H9 (cell line): ENCODE results near the gene TRAF7. TPM values are rescaled to one million over a fixed set of nuclear protein-coding genes. Genes with fewer than 3 reads are reported as not detected.
A peak's percentile ranks its signal among the peaks of the same experiment; 100 is the strongest.

Source experiments
- DNase-seq: peaks from one replicate; pipeline ENCODE4 v3.0.0-alpha.2; 2017
- H2AFZ ChIP-seq: one replicate; pipeline ENCODE4 v1.6.1; 2013; ENCODE audit warnings: mild to moderate bottlenecking, low read length, control low read depth, moderate library complexity
- H2AK5ac ChIP-seq: 2 replicates; pipeline ENCODE4 v1.6.1; 2013; ENCODE audit warnings: low read length, control low read depth, mixed read lengths; ENCODE audit not compliant: insufficient read length
- H2BK120ac ChIP-seq: one replicate; pipeline ENCODE4 v1.6.1; 2013; ENCODE audit warnings: low read depth, mild to moderate bottlenecking, low read length, control low read depth, inconsistent platforms; ENCODE audit not compliant: poor library complexity, severe bottlenecking
- H2BK12ac ChIP-seq: 2 replicates; pipeline ENCODE4 v1.6.1; 2013; ENCODE audit warnings: low read length, control low read depth, mixed read lengths, low read depth; ENCODE audit not compliant: insufficient read length
- H2BK15ac ChIP-seq: 2 replicates; pipeline ENCODE4 v1.6.1; 2013; ENCODE audit warnings: low read depth, low read length, control low read depth
- H2BK20ac ChIP-seq: one replicate; pipeline ENCODE4 v1.6.1; 2013; ENCODE audit warnings: low read depth, mild to moderate bottlenecking, low read length, control low read depth, inconsistent platforms; ENCODE audit not compliant: poor library complexity, severe bottlenecking
- H2BK5ac ChIP-seq: 2 replicates; pipeline ENCODE4 v1.6.1; 2013; ENCODE audit warnings: low read length, control low read depth, mixed read lengths; ENCODE audit not compliant: insufficient read length
- H3K14ac ChIP-seq: 2 replicates; pipeline ENCODE4 v1.6.1; 2013; ENCODE audit warnings: low read length, control low read depth; ENCODE audit not compliant: insufficient read depth
- H3K18ac ChIP-seq: 2 replicates; pipeline ENCODE4 v1.6.1; 2013; ENCODE audit warnings: low read depth, mild to moderate bottlenecking, mixed read lengths, low read length, control low read depth; ENCODE audit not compliant: insufficient read length
- H3K23ac ChIP-seq: 2 replicates; pipeline ENCODE4 v1.6.1; 2013; ENCODE audit warnings: low read length, control low read depth, mixed read lengths, low read depth; ENCODE audit not compliant: insufficient read length
- H3K23me2 ChIP-seq: 2 replicates; pipeline ENCODE4 v1.6.1; 2013; ENCODE audit warnings: low read depth, mild to moderate bottlenecking, mixed read lengths, low read length, control low read depth; ENCODE audit not compliant: insufficient read length, poor library complexity, severe bottlenecking
- H3K27ac ChIP-seq: 2 replicates; pipeline ENCODE4 v1.5.1; 2013; ENCODE audit warnings: low read length, control low read depth, mixed read lengths, low read depth; ENCODE audit not compliant: insufficient read length
- H3K27me3 ChIP-seq: 2 replicates; pipeline ENCODE4 v1.6.1; 2013; ENCODE audit warnings: low read length, control low read depth, inconsistent platforms; ENCODE audit not compliant: insufficient read depth
- H3K4ac ChIP-seq: 2 replicates; pipeline ENCODE4 v1.6.1; 2013; ENCODE audit warnings: low read depth, mild to moderate bottlenecking, control low read depth, inconsistent platforms, low read length, moderate library complexity
- H3K4me1 ChIP-seq: 2 replicates; pipeline ENCODE4 v1.6.1; 2013; ENCODE audit warnings: low read length, control low read depth, inconsistent platforms; ENCODE audit not compliant: insufficient read depth
- H3K4me2 ChIP-seq: 2 replicates; pipeline ENCODE4 v1.6.1; 2013; ENCODE audit warnings: low read length, control low read depth, mixed read lengths; ENCODE audit not compliant: insufficient read length, insufficient read depth
- H3K56ac ChIP-seq: 2 replicates; pipeline ENCODE4 v1.6.1; 2013; ENCODE audit warnings: low read depth, mild to moderate bottlenecking, mixed read lengths, low read length, control low read depth; ENCODE audit not compliant: insufficient read length
- H3K79me1 ChIP-seq: 2 replicates; pipeline ENCODE4 v1.6.1; 2013; ENCODE audit warnings: low read depth, mild to moderate bottlenecking, moderate library complexity, low read length, control low read depth, inconsistent platforms; ENCODE audit not compliant: insufficient read depth, poor library complexity, severe bottlenecking
- H3K79me2 ChIP-seq: 2 replicates; pipeline ENCODE4 v1.6.1; 2013; ENCODE audit warnings: low read length, control low read depth, inconsistent platforms; ENCODE audit not compliant: insufficient read depth
- H3K9ac ChIP-seq: 2 replicates; pipeline ENCODE4 v1.6.1; 2013; ENCODE audit warnings: low read length, control low read depth, mixed read lengths; ENCODE audit not compliant: insufficient read length; ENCODE audit errors: extremely low read depth
- H3K9me3 ChIP-seq: one replicate; pipeline ENCODE4 v1.6.1; 2013; ENCODE audit warnings: low read depth, low read length, inconsistent platforms; ENCODE audit not compliant: control insufficient read depth
- H3T11ph ChIP-seq: one replicate; pipeline ENCODE4 v1.6.1; 2013; ENCODE audit warnings: mild to moderate bottlenecking, low read length, control low read depth, inconsistent platforms
- H4K20me1 ChIP-seq: one replicate; pipeline ENCODE4 v1.6.1; 2013; ENCODE audit not compliant: control insufficient read depth, insufficient read length, insufficient read depth
- H4K5ac ChIP-seq: 2 replicates; pipeline ENCODE4 v1.6.1; 2013; ENCODE audit warnings: low read depth, mild to moderate bottlenecking, mixed read lengths, low read length, control low read depth; ENCODE audit not compliant: insufficient read length
- H4K8ac ChIP-seq: replicated peaks from 2 replicates; pipeline ENCODE4 v1.6.1; 2013; ENCODE audit warnings: low read length, control low read depth, mixed read lengths, low read depth; ENCODE audit not compliant: insufficient read length
- H4K91ac ChIP-seq: 2 replicates; pipeline ENCODE4 v1.6.1; 2013; ENCODE audit warnings: low read depth, mild to moderate bottlenecking, moderate library complexity, mixed read lengths, low read length, control low read depth; ENCODE audit not compliant: insufficient read length
- H3K27ac Mint-ChIP-seq, 3 experiments: 2 replicates in 2 of 3; 3 replicates in 1 of 3; pipeline ENCODE4 v1.8.0; 2020 to 2021; ENCODE audit warnings: mixed read lengths in 3 of 3, mild to moderate bottlenecking in 1 of 3, moderate library complexity in 1 of 3
- H3K27me3 Mint-ChIP-seq: 2 replicates; pipeline ENCODE4 v1.8.0; 2021; ENCODE audit warnings: low read depth, mild to moderate bottlenecking, moderate library complexity, mixed read lengths
- H3K36me3 Mint-ChIP-seq, 3 experiments: 2 replicates in 2 of 3; 3 replicates in 1 of 3; pipeline ENCODE4 v1.8.0; 2020 to 2021; ENCODE audit warnings: low read depth in 3 of 3, mixed read lengths in 3 of 3; ENCODE audit not compliant: insufficient read depth in 1 of 3
- H3K4me1 Mint-ChIP-seq, 2 experiments: 2 replicates each; pipeline ENCODE4 v1.8.0; 2020; ENCODE audit warnings: mixed read lengths in 2 of 2
- H3K4me3 Mint-ChIP-seq, 2 experiments: 2 replicates in 1 of 2; 3 replicates in 1 of 2; pipeline ENCODE4 v1.8.0; 2020 to 2021; ENCODE audit warnings: mild to moderate bottlenecking in 2 of 2, mixed read lengths in 2 of 2, moderate library complexity in 1 of 2
- H3K9me3 Mint-ChIP-seq, 2 experiments: 2 replicates in 1 of 2; 3 replicates in 1 of 2; pipeline ENCODE4 v1.8.0; 2020; ENCODE audit warnings: mild to moderate bottlenecking in 2 of 2, mixed read lengths in 2 of 2, moderate library complexity in 1 of 2
- CTCF ChIP-seq: fragments of 200-600 bp; sonication (generic); conservative IDR thresholded peaks from 3 replicates; pipeline ENCODE4 v1.8.0; 2021; ENCODE audit warnings: antibody characterized with exemption, mild to moderate bottlenecking
- WGBS: extraction: QIAGEN DNeasy Blood & Tissue Kit; methylation state at CpG from one replicate; pipeline ENCODE4 v1.1.7; 2013; ENCODE audit warnings: missing lambda C conversion rate, low lambda C conversion rate, mixed read lengths; ENCODE audit not compliant: insufficient read length; ENCODE audit errors: extremely low coverage; 5-methylcytosine and 5-hydroxymethylcytosine counted together
- total RNA-seq: library from RNA; stranded (reverse); gene quantifications from 2 replicates; pipeline ENCODE4 v1.2.1, GENCODE V29; 2021

The TRAF7 gene
- total RNA-seq, 1 experiment from 2014 or later: 108 TPM

GRCh38 chr16:2181952-2182351, 26.4 kb downstream of the TRAF7 start:
- Histone ChIP-seq H3K18ac (no peak overlapping the region), H3K56ac (no peak overlapping the region), H3K23ac (no peak overlapping the region), H2BK5ac (no peak overlapping the region), H3K79me2 (no peaks in the 10 kb centered on the region), H2BK20ac (no peak overlapping the region), H4K5ac (no peak overlapping the region), H3K9me3 (no peaks in the 10 kb centered on the region), H3K27ac (no peak overlapping the region), H3K23me2 (no peaks in the 10 kb centered on the region), H3K4me1 (no peaks in the 10 kb centered on the region), H3K9ac (no peak overlapping the region), H3K4ac (no peak overlapping the region), H3K79me1 (no peaks in the 10 kb centered on the region), H3T11ph (no peak overlapping the region), H2AFZ (no peak overlapping the region), H2BK15ac (no peak overlapping the region), H4K20me1 (peaks cover 3% of the 10 kb centered on the region), H2BK120ac (no peak overlapping the region), H4K8ac (no peak overlapping the region), H3K27me3 (no peaks in the 10 kb centered on the region), H3K14ac (no peak overlapping the region), H2BK12ac (no peak overlapping the region), H2AK5ac (no peak overlapping the region), H3K4me2 (no peak overlapping the region), H4K91ac (no peak overlapping the region)
- no peaks in the 10 kb centered on the region for H3K9me3 Mint-ChIP-seq
- no peak for DNase-seq
- no peaks in the 10 kb centered on the region for H3K27me3 Mint-ChIP-seq
- peak overlapping the region in 2 of 3 experiments; percentile 57 to 89; a peak in 2 of 7 replicates for H3K27ac Mint-ChIP-seq
- no peak overlapping the region for H3K4me3 Mint-ChIP-seq
- no CpG with 5 or more reads among the region's 20 CpGs for WGBS
- peaks cover 0 to 13% (median 10%) of the 10 kb centered on the region in 3 experiments; a peak in 4 of 7 replicates for H3K36me3 Mint-ChIP-seq
- no peak for TF ChIP-seq CTCF
- H3K4me1 Mint-ChIP-seq: peaks cover 3 to 7% of the 10 kb centered on the region in 2 experiments
